GM18858 (cell line): ENCODE results near the gene DYNC2LI1.

Experiments used
- ATAC-seq: cut with Tn5 transposase; IDR thresholded peaks from one replicate; pipeline ENCODE4 v1.9.1; 2021; ENCODE audit not compliant: unreplicated experiment

The DYNC2LI1 gene

GRCh38 chr2:43812947-43813346, 39.1 kb downstream of the DYNC2LI1 start:
- no peak for ATAC-seq

- ATAC-seq, result no peak
Observed at GRCh38 chr2:43814711-43815110, 40.9 kb downstream of the DYNC2LI1 start.

DNA sequence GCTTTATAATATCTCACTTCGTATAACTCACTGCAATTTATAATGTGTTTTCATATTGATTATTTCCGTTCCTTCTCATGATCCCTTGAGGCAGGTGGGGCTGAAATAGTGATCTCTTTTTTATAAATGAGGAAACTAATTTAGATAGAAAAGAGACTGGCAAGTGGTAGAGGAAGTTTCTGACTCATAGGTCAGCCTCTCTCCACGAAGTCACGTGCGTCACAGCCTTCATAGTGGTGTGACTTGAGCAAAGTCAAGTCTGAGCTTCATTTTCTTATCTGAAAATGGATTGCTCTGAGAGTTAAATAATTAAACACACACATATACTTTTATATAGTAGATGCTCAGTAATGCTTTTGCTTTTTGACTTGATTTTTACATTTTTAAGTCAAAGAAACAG, 44.9 kb downstream of the DYNC2LI1 start:
- ATAC-seq, result no peak

DNA sequence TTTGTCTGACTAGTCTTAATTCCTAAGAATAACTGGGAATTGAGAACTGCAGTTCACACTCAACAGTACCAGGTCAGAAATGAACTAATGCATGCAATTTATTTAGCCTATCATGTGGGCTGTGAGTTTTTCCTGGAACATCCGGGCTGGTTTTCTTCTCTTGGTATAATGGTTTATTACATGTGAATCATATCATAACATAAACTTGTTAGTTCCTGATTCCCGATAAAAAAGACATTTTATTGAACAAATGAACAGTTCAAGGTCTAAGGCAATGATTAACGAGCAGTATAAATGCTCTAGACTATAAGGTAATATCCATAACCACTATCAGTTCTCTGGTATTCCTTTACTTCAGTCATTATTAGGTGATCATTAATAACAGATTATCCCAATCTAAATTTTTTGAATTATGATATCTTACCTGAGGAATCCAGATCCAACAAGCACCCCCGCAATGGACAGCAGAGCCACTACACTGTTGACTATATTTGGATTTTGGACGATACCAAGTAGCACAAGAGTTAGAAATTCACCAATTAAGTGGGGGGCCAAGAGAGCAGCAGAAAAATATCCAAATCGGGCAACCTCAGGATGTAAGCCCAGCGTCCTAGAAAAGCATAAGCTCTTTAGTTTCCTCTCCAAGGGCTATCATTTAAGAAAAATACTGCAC, 45.8 kb downstream of the DYNC2LI1 start:
- no peak for ATAC-seq

- ATAC-seq, result no peak
Observed at GRCh38 chr2:43822839-43823238, 49.0 kb downstream of the DYNC2LI1 start.

- ATAC-seq, result no peak
Observed at GRCh38 chr2:43823751-43824150, 49.9 kb downstream of the DYNC2LI1 start.

- ATAC-seq, result no peak
Observed at GRCh38 chr2:43824512-43824911, 50.7 kb downstream of the DYNC2LI1 start.

DNA sequence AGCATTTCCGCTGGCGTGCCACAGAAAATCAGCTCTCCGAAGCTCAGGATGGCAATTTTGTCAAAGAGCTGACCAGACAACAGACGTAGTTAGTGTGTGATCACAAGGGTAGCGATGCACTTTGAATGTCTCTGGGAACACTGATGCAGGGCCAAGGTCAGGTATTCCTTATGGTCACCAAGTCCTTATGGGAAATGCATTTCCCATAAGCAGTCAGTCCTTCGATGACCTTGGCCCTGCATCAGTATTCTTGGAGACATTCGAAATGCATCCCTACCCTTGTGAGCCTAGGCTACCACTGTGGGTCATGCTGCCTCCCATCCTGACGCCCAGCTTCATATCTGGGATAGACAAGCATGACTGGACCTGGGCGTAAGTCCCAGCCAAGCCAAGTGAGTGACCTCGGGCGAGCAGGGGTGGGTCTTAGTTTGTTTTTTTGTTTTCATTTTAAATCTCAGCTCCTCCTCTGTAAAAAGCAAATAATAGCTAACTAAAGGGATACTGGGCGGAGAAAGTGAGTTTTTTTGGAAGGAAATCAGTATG, 51.2 kb downstream of the DYNC2LI1 start:
- ATAC-seq, result no peak

DNA sequence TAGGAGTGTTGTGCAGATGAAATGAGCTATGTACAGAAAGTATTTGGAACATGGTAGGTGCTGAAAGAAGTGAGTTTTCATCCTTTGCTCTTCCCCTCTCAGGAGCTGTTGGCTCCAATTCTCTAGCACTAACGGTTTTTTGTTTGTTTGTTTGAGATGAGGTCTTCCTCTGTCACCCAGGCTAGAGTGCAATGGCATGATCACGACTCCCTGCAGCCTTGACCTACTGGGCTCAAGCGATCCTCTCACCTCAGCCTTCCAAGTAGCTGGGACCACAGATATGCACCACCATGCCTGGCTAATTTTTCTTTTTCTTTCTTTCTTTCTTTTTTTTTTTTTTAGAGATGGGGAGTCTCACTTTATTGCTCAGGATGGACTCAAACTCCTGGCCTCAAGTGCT, 52.0 kb downstream of the DYNC2LI1 start:
- no peak for ATAC-seq

GRCh38 chr2:43826305-43827250, 52.7 kb downstream of the DYNC2LI1 start:
- ATAC-seq, result no peak

DNA sequence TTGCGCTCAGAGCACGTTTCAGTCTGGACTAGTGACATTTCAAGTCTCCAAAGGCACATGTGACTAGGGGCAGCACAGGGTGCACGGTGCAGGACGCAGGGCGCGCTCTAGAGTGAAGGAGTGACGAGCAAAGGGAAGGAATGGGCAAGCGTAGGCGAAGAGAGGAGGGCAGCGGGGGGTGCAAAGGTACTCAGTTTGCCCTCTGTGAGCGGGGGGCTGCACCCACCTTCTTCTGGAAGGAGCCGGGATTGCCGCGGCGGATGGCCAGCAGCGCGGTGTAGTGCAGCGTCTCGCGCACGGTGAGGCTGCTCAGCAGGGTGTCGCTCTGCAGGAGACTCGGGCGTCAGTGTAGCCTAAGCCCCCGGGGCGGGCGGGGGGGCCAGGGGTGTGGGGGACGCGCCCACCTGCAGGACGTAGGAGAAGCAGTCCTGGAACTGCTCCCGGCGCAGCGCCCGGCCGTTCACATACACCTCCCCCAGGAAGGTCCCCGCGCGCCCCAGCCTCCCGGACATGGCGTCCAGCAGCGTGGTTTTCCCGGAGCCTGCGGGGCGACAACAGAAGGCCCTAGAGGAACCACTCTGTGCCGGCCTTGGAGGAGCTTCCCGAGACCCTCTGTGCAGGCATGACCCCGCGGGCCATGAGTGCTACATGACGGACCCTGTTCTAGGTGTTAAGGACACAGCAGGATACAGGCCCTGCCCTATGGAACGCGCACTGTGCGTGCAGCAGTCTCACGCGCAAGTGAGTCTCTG, 57.9 kb downstream of the DYNC2LI1 start:
- no peak for ATAC-seq

DNA sequence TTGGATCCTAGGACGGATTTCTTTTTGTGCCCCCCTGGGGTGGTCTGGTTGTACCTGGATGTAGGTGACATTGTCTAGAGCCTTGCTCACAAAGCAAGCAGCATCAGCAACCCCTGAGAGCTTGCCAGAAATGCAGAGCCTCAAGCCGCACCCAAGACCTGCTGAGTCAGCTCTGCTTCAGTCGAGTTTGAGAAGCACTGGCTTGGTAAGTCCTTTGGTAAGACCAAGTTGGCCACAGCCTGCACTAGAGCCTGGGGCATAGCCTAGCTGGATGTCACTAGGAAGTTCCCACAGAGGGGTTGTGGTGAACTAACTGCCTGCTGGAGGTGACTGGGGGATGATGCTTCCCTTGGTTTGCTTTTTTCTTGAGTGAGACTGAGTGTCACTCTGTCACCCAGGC, 58.6 kb downstream of the DYNC2LI1 start:
- ATAC-seq, result no peak

DNA sequence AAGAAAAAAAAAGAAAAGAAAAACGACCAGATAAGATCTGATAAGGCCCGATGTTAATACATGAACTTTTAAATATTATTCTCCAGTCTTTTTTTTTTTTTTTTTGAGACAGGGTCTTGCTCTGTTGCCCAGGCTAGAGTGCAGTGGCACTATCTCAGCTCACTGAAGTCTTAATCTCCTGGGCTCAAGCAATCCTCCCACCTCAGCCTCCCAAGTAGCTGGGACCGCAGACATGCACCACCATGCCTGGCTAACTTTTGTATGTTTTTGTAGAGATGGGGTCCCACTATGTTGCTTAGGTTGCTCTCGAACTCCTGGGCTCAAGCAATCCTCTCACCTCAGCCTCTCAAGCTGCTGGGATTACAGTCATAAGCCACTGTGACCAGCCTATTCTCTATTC, 63.2 kb downstream of the DYNC2LI1 start:
- no peak for ATAC-seq

DNA sequence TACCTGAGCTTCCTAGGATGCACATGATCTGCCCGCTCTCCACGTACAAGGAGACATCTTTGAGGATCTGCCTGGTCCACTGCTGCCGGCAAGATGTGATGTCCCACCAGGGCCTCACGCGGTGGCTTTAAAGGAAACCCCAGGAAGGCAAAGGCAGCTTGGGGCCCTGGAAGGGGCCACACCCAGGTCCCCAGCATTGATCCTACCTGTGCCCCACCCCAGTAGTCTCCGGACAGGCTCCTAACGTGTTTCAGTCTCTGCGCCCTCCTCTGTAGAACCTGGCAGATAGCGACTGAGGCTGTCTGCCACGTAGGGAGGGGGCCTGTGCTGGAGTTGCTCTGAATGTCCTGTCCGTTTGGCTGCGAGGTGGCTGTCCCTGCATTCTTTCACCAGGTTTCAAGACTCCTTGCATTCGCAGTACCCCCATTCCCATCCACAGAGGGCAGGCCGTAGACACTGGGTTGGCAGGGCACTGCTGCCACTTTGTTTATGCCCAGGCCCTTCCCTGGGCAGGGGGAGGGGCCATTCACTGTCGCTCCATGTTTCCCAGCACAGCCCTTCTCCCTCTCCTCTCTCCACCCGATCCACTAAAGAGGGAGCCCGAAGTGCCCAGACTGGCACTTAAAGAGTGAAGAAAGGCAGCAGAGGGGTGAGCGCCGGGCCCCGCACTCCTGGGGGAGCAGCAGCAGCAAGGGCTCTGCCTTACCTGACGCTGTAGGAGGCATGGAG, 64.2 kb downstream of the DYNC2LI1 start:
- no peak for ATAC-seq

GRCh38 chr2:43838560-43839267, 64.9 kb downstream of the DYNC2LI1 start, which contains the start of the genes ABCG5 and ABCG8:
TSS of gene ABCG5 (minus strand) at chr2:43838839. CDS start at chr2:43838679, 160 bp downstream.
TSS of gene ABCG8 (plus strand) at chr2:43838971. CDS start at chr2:43839054, 83 bp downstream.
- no peak for ATAC-seq

GRCh38 chr2:43839776-43840564, 66.1 kb downstream of the DYNC2LI1 start:
- ATAC-seq, result no peak

DNA sequence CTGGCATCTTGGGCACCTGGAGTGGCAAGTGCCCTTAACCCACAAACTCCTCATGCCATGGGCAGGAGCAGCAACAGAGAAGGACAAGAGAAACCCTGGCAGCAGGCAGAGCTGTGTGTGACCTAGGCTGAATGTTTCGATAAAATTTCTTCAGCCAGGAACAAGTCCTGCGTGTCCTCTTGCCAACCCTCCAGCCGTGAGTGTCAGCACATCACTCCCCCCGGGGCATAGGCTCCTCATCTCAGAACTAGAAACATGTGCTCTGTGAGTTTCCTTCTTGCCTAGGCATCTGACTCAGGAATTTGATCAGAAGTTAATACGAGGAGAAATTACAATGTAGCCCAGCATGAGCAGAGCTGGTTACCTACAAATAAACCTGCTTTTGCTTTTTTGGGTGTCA, 67.1 kb downstream of the DYNC2LI1 start:
- ATAC-seq, result no peak

DNA sequence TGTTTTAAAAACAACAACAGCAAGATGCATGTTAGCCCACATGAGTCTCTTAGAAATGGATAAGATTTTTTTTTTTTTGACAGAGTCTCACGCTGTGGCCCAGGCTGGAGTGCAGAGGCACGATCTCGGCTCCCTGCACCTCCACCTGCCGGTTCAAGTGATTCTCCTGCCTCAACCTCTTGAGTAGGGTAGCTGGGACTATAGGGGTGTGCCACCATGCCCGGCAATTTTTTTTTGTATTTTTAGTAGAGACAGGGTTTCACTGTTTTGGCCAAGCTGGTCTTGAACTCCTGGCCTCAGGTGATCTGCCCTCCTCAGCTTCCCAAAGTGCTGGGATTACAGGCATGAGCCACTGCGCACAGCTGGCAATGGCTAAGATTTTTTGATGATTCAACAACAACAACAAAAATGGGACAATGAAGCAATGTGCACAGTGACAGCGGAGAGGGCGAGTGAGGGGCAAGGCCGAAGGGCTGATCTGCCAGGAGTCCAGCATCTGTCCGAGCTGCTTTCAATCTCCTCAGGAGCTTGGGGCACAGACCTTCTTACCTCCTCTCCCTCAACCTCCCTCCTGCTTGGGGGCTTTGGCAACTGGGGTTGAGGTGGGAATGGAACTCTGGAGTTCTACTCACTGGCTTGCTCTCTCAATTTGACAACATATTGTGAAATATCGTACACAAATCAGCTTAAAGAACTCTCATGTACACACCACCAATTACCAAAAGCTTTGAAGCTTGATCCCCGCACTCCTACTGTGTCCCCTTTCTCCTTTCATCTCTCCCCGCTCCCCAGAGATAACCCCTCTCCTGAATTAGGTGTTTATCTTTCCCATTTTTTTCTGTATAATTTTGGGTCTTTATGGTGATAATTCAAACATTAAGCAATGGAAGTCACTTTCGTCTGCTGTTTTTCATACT, 68.4 kb downstream of the DYNC2LI1 start:
- no peak for ATAC-seq
